NCI-H82 treated with DMSO at 0.1 percent for 48 hours (cell line): ENCODE data around the gene IMPDH1.

Source experiments
- DNase-seq: peaks from one replicate; lab custom pipeline; 2025; ENCODE audit not compliant: unreplicated experiment; lab: John Stamatoyannopoulos, UW

The IMPDH1 gene

GRCh38 chr7:128406314-128407232 lies 3.2 kb downstream of the IMPDH1 start:
- DNase-seq, result no peak

- DNase-seq, result peak; percentile 22
Observed at GRCh38 chr7:128405471-128406313, 4.1 kb downstream of the IMPDH1 start.

GRCh38 chr7:128404886-128405470 lies 4.8 kb downstream of the IMPDH1 start:
- DNase-seq, result no peak

GRCh38 chr7:128404143-128404681 lies 5.6 kb downstream of the IMPDH1 start:
- no peak for DNase-seq

GRCh38 chr7:128403676-128404075 lies 6.1 kb downstream of the IMPDH1 start:
- no peak for DNase-seq

GRCh38 chr7:128402356-128402755 lies 7.4 kb downstream of the IMPDH1 start:
- no peak for DNase-seq

- DNase-seq, result no peak
Observed at GRCh38 chr7:128400566-128400965, 9.2 kb downstream of the IMPDH1 start.

GRCh38 chr7:128399991-128400390 lies 9.8 kb downstream of the IMPDH1 start:
- no peak for DNase-seq

- no peak for DNase-seq
Observed at GRCh38 chr7:128398841-128399135, 11.0 kb downstream of the IMPDH1 start.

GRCh38 chr7:128398016-128398840 lies 11.6 kb downstream of the IMPDH1 start:
- DNase-seq, result peak; percentile 17

GRCh38 chr7:128396357-128396756 lies 13.4 kb downstream of the IMPDH1 start:
- no peak for DNase-seq

- no peak for DNase-seq
Observed at GRCh38 chr7:128395748-128396147, 14.0 kb downstream of the IMPDH1 start.

- no peak for DNase-seq
Observed at GRCh38 chr7:128394904-128395496, 14.8 kb downstream of the IMPDH1 start.

GRCh38 chr7:128393526-128394330 lies 16.1 kb downstream of the IMPDH1 start:
- DNase-seq, result no peak

- DNase-seq, result no peak
Observed at GRCh38 chr7:128392446-128393327, 17.1 kb downstream of the IMPDH1 start.

GRCh38 chr7:128391805-128392204 lies 18.0 kb downstream of the IMPDH1 start:
- DNase-seq, result no peak

GRCh38 chr7:128390871-128391565 lies 18.8 kb downstream of the IMPDH1 start:
- no peak for DNase-seq
